Upper lobe of left lung (tissue), 4 donors: Measurements from ENCODE around the gene NBEA.

ENCODE experiments used
- CTCF ChIP-seq, 6 experiments: fragments of 450-650 bp in 4 of 6; fragments of 200-600 bp in 2 of 6; sonication (generic) in 2 of 6; IDR thresholded peaks; one replicate each; pipeline ENCODE4 v1.5.1; 2016 to 2019; ENCODE audit warnings: antibody characterized with exemption in 6 of 6
- POLR2AphosphoS5 ChIP-seq, 2 donors: sonication (generic); formaldehyde crosslinking; IDR thresholded peaks; one replicate each; pipeline ENCODE4 v1.5.1; 2017; ENCODE audit warnings: antibody characterized with exemption in 2 of 2

- TF ChIP-seq CTCF (IDR thresholded peaks at IDR 0.05): no peak
- no peak for TF ChIP-seq POLR2AphosphoS5 (IDR thresholded peaks at IDR 0.05)
Observed at GRCh38 chr13:35475212-35475959, 533.3 kb downstream of the NBEA start.
